ENCODE measurements around the gene LCA5L.

- TF ChIP-seq CTCF (IDR thresholded peaks at IDR 0.05; ENCODE audit: low read length) (no peak), EZH2 (IDR thresholded peaks at IDR 0.05; ENCODE audit: borderline replicate concordance, low read length) (no peak)
Observed at GRCh38 chr21:39400173-39400572, 45.4 kb downstream of the LCA5L start.
